Measurements from ENCODE around the gene WDR35. TPM values are rescaled to one million over a fixed set of nuclear protein-coding genes. Genes with fewer than 3 reads are reported as not detected.

WDR35 gene
- total RNA-seq, 1 donor from 2014 or later = 10.3 TPM

DNA sequence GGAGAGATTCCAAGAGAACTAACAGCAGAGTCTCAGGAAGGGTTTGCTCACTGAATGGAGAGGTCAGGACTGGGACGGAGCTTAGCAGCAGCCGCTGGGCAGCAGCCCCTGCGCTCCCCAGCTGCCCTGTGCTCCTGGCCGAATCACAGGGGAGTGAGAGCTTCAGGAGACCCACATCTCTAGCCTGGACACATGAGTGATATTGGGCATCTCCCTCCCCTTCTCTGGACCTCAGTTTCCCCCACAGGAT is 22.1 kb upstream of the WDR35 start:
- Mint-ChIP-seq H3K9me3 (ENCODE audit: unreplicated experiment) (no peaks in the 10 kb centered on the region), H3K4me3 (ENCODE audit: unreplicated experiment) (peak overlapping the region; percentile 82), H3K27ac (ENCODE audit: unreplicated experiment) (no peak overlapping the region), H3K4me1 (ENCODE audit: unreplicated experiment) (peaks cover 14% of the 10 kb centered on the region), H3K36me3 (ENCODE audit: low read depth, unreplicated experiment) (no peaks in the 10 kb centered on the region), H3K27me3 (ENCODE audit: unreplicated experiment) (peaks cover 4% of the 10 kb centered on the region)
- no peak for DNase-seq (ENCODE audit: low spot score)
- TF ChIP-seq, protein P1, sequence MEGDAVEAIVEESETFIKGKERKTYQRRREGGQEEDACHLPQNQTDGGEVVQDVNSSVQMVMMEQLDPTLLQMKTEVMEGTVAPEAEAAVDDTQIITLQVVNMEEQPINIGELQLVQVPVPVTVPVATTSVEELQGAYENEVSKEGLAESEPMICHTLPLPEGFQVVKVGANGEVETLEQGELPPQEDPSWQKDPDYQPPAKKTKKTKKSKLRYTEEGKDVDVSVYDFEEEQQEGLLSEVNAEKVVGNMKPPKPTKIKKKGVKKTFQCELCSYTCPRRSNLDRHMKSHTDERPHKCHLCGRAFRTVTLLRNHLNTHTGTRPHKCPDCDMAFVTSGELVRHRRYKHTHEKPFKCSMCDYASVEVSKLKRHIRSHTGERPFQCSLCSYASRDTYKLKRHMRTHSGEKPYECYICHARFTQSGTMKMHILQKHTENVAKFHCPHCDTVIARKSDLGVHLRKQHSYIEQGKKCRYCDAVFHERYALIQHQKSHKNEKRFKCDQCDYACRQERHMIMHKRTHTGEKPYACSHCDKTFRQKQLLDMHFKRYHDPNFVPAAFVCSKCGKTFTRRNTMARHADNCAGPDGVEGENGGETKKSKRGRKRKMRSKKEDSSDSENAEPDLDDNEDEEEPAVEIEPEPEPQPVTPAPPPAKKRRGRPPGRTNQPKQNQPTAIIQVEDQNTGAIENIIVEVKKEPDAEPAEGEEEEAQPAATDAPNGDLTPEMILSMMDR (IDR thresholded peaks at IDR 0.05; ENCODE audit: unreplicated experiment) = no peak

DNA sequence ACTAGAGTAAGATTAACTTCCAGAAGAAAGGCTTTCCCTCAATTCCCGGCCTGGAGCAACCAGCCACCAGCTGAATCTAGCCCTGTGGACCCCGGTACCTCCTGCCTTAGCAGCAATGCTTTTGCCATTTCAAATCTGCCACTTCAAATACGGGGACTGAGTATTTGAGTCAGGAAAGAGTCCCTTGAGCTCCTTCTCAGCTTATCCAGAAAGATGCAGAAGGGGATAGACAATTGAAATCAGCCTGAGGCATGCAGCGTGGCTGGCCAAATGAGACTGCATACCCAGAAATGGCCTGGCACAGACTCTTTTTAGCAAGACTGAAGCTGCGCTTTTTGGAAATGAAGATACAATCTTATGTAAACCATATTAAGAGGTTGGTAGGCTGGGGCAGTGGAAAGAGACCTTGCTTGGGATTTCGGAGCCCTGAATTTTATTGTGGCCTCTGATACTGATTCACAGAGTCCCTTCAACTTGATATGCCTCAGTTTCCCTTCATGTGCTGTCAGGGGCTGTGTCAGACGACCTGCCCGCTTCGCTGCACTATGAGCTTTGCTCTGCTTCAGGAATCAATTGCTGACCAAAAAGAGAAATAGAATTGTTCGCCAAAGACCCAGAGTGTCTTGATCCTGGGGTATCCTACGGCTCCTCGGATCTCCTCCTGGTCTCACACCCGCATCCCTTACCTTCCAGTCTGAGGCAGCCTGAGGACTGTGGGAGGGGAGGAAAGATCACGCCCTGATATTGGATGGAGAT is 21.5 kb upstream of the WDR35 start:
- H3K27me3 Mint-ChIP-seq (ENCODE audit: unreplicated experiment) = peaks cover 4% of the 10 kb centered on the region
- TF ChIP-seq, protein P1 (IDR thresholded peaks at IDR 0.05; ENCODE audit: unreplicated experiment) = no peak
- H3K27ac Mint-ChIP-seq (ENCODE audit: unreplicated experiment) = no peak overlapping the region
- no peak for DNase-seq (ENCODE audit: low spot score)
- H3K9me3 Mint-ChIP-seq (ENCODE audit: unreplicated experiment) = no peaks in the 10 kb centered on the region
- H3K4me1 Mint-ChIP-seq (ENCODE audit: unreplicated experiment) = peaks cover 14% of the 10 kb centered on the region
- H3K36me3 Mint-ChIP-seq (ENCODE audit: low read depth, unreplicated experiment) = no peaks in the 10 kb centered on the region
- H3K4me3 Mint-ChIP-seq (ENCODE audit: unreplicated experiment) = peak overlapping the region; percentile 82

DNA sequence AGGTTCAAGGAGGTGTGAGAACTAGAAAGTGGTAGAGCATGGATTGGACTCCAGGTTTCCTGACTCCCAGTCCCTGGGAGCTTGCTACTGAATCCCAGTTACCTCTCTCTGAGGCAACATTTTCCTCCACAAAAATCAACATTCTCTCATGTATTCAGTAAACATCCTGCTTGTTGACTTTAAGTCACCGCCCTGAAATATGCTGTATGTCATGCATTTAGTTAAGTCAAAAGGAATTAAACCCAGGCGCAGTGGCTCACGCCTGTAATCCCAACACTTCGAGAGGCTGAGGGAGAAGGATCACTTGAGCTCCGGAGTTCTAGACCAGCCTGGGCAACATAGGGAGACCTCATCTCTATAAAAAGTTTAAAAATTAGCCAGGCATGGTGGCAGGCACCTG is 18.8 kb upstream of the WDR35 start:
- TF ChIP-seq, protein P1 (IDR thresholded peaks at IDR 0.05; ENCODE audit: unreplicated experiment) = no peak
- H3K27me3 Mint-ChIP-seq (ENCODE audit: unreplicated experiment) = peaks cover 4% of the 10 kb centered on the region
- peaks cover 12% of the 10 kb centered on the region for H3K4me1 Mint-ChIP-seq (ENCODE audit: unreplicated experiment)
- H3K36me3 Mint-ChIP-seq (ENCODE audit: low read depth, unreplicated experiment) = no peaks in the 10 kb centered on the region
- no peak overlapping the region for H3K4me3 Mint-ChIP-seq (ENCODE audit: unreplicated experiment)
- no peak for DNase-seq (ENCODE audit: low spot score)
- no peaks in the 10 kb centered on the region for H3K9me3 Mint-ChIP-seq (ENCODE audit: unreplicated experiment)
- no peak overlapping the region for H3K27ac Mint-ChIP-seq (ENCODE audit: unreplicated experiment)

DNA sequence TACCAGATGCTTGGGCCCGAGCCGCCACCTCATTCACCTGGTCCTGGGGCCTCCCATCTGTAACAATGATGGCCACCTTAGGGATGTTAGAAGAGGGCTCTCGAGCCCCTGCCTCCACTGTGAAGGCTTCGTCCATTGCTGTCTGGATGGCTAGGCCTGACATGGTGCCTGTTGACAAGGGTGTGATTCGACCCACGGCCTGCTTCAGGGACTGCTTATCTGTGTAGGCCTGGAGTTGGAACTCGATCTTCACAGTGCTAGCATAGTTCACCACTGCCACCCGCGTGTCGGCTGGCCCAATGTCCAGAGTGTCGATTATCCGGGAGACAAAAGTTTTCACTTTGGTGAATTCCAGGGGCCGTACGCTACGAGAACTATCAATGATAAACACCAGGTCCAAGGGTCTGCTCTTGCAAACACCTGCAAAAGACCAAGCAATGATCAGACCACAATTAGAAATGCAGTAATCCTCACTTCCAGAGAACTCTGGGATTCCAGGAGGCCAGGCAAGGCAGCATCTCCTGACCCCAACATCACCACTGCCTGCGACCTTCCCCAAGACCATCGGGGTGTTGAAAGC is 16.1 kb upstream of the WDR35 start:
- Mint-ChIP-seq H3K36me3 (ENCODE audit: low read depth, unreplicated experiment) (no peaks in the 10 kb centered on the region), H3K4me3 (ENCODE audit: unreplicated experiment) (no peak overlapping the region)
- no peak for DNase-seq (ENCODE audit: low spot score)

More for the DNA sequence above, 16.1 kb upstream of the WDR35 start:
- Mint-ChIP-seq H3K9me3 (ENCODE audit: unreplicated experiment) (no peaks in the 10 kb centered on the region), H3K27ac (ENCODE audit: unreplicated experiment) (no peak overlapping the region), H3K4me1 (ENCODE audit: unreplicated experiment) (no peaks in the 10 kb centered on the region), H3K27me3 (ENCODE audit: unreplicated experiment) (peaks cover 4% of the 10 kb centered on the region)
- TF ChIP-seq, protein P1 (IDR thresholded peaks at IDR 0.05; ENCODE audit: unreplicated experiment) = no peak

All from endothelial cell (in vitro differentiated cells).